ENCODE measurements around the gene HYAL2.

- TF ChIP-seq, protein P1, sequence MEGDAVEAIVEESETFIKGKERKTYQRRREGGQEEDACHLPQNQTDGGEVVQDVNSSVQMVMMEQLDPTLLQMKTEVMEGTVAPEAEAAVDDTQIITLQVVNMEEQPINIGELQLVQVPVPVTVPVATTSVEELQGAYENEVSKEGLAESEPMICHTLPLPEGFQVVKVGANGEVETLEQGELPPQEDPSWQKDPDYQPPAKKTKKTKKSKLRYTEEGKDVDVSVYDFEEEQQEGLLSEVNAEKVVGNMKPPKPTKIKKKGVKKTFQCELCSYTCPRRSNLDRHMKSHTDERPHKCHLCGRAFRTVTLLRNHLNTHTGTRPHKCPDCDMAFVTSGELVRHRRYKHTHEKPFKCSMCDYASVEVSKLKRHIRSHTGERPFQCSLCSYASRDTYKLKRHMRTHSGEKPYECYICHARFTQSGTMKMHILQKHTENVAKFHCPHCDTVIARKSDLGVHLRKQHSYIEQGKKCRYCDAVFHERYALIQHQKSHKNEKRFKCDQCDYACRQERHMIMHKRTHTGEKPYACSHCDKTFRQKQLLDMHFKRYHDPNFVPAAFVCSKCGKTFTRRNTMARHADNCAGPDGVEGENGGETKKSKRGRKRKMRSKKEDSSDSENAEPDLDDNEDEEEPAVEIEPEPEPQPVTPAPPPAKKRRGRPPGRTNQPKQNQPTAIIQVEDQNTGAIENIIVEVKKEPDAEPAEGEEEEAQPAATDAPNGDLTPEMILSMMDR (conservative IDR thresholded peaks at IDR 0.05), result no peak
- TF ChIP-seq EZH2 (IDR thresholded peaks at IDR 0.05; ENCODE audit: low read depth), result no peak
These were observed 36.0 kb downstream of the HYAL2 start for GRCh38 chr3:50286322-50287227.

Measured in PC-9 (cell line).